IPS DF 4.7 (cell line): ENCODE measurements around the gene TMEM130.

Experiments used
- DNase-seq: peaks from one replicate; pipeline ENCODE4 v3.0.0-alpha.2; 2013; ENCODE audit warnings: low spot score; ENCODE audit errors: extremely low read depth

TMEM130 gene

GRCh38 chr7:98869597-98870120 is at the start of gene TMEM130:
Gene TMEM130 (minus strand): TSS chr7:98870014. CDS start chr7:98869861, 153 bp downstream.
- DNase-seq: no peak

GRCh38 chr7:98917331-98917730 is 47.5 kb upstream of the TMEM130 start:
- no peak for DNase-seq

GRCh38 chr7:98913612-98914011 is 43.8 kb upstream of the TMEM130 start:
- no peak for DNase-seq

GRCh38 chr7:98913026-98913425 is 43.2 kb upstream of the TMEM130 start:
- DNase-seq: no peak

GRCh38 chr7:98911916-98912315 is 42.1 kb upstream of the TMEM130 start:
- DNase-seq: no peak

- DNase-seq: no peak
Observed at GRCh38 chr7:98910427-98910826, 40.6 kb upstream of the TMEM130 start.

GRCh38 chr7:98909487-98909886 is 39.7 kb upstream of the TMEM130 start:
- DNase-seq: no peak

- DNase-seq: no peak
Observed at GRCh38 chr7:98908585-98908984, 38.8 kb upstream of the TMEM130 start.

- no peak for DNase-seq
Observed at GRCh38 chr7:98907570-98907969, 37.8 kb upstream of the TMEM130 start.

GRCh38 chr7:98903246-98903645 is 33.4 kb upstream of the TMEM130 start:
- DNase-seq: no peak

- DNase-seq: no peak
Observed at GRCh38 chr7:98902523-98902922, 32.7 kb upstream of the TMEM130 start.

- DNase-seq: no peak
Observed at GRCh38 chr7:98900815-98901214, 31.0 kb upstream of the TMEM130 start.

- no peak for DNase-seq
Observed at GRCh38 chr7:98899816-98900215, 30.0 kb upstream of the TMEM130 start.

- no peak for DNase-seq
Observed at GRCh38 chr7:98892609-98893008, 22.8 kb upstream of the TMEM130 start.

GRCh38 chr7:98887038-98887437 is 17.2 kb upstream of the TMEM130 start:
- no peak for DNase-seq

- no peak for DNase-seq
Observed at GRCh38 chr7:98884416-98884815, 14.6 kb upstream of the TMEM130 start.

- DNase-seq: no peak
Observed at GRCh38 chr7:98881561-98882315, 11.9 kb upstream of the TMEM130 start.

GRCh38 chr7:98880485-98880884 is 10.7 kb upstream of the TMEM130 start:
- no peak for DNase-seq

GRCh38 chr7:98879979-98880315 is 10.1 kb upstream of the TMEM130 start:
- no peak for DNase-seq

GRCh38 chr7:98879198-98879978 is 9.6 kb upstream of the TMEM130 start:
- DNase-seq: no peak

- no peak for DNase-seq
Observed at GRCh38 chr7:98878365-98879197, 8.8 kb upstream of the TMEM130 start, which contains the start of gene TRRAP. Gene TRRAP (plus strand): TSS chr7:98878532. CDS start chr7:98881151, 2,619 bp downstream.
